Measurements from ENCODE around the gene ZCCHC24. TPM values are rescaled to one million over a fixed set of nuclear protein-coding genes. Genes with fewer than 3 reads are reported as not detected.

ZCCHC24 gene
- total RNA-seq: under 1 TPM; 0.77 to 1.00 TPM

DNA sequence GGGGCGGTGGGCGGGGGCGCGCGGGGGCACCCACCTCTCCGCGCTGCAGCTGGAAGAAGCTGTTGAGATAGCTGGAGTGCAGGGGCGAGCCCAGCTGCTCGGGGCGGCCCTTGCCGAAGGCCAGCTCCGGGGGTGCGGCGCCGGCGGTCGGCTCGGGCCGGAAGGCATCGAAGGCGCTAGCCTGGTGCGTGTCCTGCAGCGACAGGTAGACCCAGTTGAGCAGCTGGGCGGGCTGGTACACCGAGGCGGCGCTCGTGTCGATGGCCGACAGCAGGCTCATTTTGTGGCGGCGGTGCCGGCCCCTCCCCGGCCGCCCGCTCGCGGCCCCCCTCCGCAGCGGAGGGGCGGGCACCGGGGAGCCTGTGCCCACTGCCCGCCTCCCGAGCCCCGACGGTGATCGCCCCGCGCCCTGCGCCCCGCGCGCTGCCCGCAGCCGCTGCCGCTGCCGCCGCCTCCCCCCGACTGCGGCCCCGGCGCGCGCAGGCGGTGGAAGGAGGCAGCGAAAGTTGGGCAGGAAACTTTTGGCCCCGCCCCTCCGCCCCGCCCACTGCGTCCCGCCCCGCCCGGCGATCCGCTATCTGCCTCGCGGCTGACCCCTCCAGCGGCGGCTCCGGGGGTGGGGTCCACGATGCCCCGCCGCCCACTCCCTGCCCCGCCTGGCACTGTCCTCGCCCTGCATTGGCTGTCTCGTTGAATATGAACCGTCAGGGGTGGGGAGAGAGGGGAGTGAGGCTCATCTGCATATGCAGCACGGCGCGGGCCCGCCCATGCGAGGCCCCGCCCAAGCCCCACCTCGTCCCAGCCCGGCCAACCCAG lies at the start of gene ZCCHC24:
TSS of gene ZCCHC24 (minus strand) at position 464 of the 816 bp plus-strand sequence. CDS start at position 280, 184 bp downstream.
- H3K4me3 Mint-ChIP-seq: peak within 1 kb of the TSS; percentile 70
- ChIA-PET POLR2A (interaction anchor here (2.5 kb wide), 1 partner anchor 11 kb away, joined by 11 read pairs; no protein-coding TSS in a partner anchor), CTCF (interaction anchor here (0.9 to 1.8 kb wide), 5 partner anchors 11 to 76 kb away, joined by 3 to 14 read pairs (median 3); no protein-coding TSS in a partner anchor)
- no peaks in the 10 kb centered on the region for H3K9me3 Mint-ChIP-seq
- no peaks in the 10 kb centered on the region for H3K36me3 Mint-ChIP-seq
- H3K27ac Mint-ChIP-seq: peak within 1 kb of the TSS; percentile 26
- peak; percentile 95 for DNase-seq
- intact Hi-C loops (cut with micrococcal nuclease): loop anchor here (1.0 to 10.0 kb wide), 8 partner anchors 11 to 1411 kb away; partner anchors contain the start of genes ANXA11, RPS24 and TMEM254
- H3K27me3 Mint-ChIP-seq: peaks cover 6% of the 10 kb centered on the region
- peaks cover 18% of the 10 kb centered on the region for H3K4me1 Mint-ChIP-seq (ENCODE audit: low read depth)

DNA sequence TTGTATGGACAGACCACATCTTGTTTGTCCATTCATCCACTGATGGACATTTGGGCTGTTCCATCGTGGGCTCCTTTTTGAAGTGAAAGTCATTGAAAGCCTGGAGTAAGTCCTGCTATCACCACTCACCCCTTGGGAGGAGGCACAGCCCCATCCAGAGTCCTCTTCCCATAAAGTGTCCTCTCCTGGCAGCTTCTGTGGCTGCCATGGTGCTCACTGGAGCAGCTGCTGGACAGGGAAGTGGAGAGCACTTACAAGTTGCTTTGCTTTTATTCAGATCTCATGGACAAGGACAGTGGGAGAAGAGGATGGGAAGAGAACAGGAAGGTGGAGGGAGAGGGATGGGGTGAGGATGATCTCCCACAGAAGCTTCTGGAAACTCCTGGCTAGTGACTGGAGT lies 48.4 kb upstream of the ZCCHC24 start:
- H3K9me3 Mint-ChIP-seq: no peaks in the 10 kb centered on the region
- H3K27ac Mint-ChIP-seq: no peak overlapping the region
- no peaks in the 10 kb centered on the region for H3K36me3 Mint-ChIP-seq
- CTCF ChIA-PET: interaction anchor here (0.9 to 2.2 kb wide), 2 partner anchors 99 to 119 kb away, joined by 3 to 7 read pairs; no protein-coding TSS in a partner anchor
- H3K4me1 Mint-ChIP-seq (ENCODE audit: low read depth): no peaks in the 10 kb centered on the region
- POLR2A ChIA-PET: no interaction called here
- H3K4me3 Mint-ChIP-seq: no peak overlapping the region
- DNase-seq: no peak
- intact Hi-C loops (cut with micrococcal nuclease): loop anchor here (10.0 kb wide), 1 partner anchor 651 kb away; no protein-coding TSS in a partner anchor
- H3K27me3 Mint-ChIP-seq: peaks cover 8% of the 10 kb centered on the region

DNA sequence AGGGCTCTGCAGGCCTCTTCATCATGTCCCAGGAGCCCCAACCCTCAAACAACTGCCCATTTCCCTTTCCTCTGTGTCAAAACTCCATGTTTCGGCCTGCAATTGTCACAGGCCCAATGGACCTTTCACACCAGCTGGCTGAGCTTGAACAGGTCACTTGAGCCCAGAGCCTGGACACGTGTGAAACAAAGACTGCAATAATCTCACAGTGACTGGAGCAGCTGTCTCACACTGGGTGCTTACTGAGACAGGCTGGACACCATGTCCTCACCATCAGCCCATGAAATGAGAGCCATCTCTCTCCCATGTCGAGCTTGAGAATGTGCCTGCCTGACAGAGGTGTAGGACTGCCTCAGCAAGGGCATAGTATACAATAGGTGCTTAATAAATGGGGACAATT lies 47.4 kb upstream of the ZCCHC24 start:
- Mint-ChIP-seq H3K4me1 (ENCODE audit: low read depth) (no peaks in the 10 kb centered on the region), H3K36me3 (no peaks in the 10 kb centered on the region), H3K9me3 (no peaks in the 10 kb centered on the region), H3K4me3 (no peak overlapping the region), H3K27me3 (peaks cover 3% of the 10 kb centered on the region), H3K27ac (no peak overlapping the region)
- intact Hi-C loops (cut with micrococcal nuclease): loop anchor here (10.0 kb wide), 1 partner anchor 652 kb away; no protein-coding TSS in a partner anchor
- CTCF ChIA-PET: interaction anchor here (0.6 kb wide), 1 partner anchor 437 kb away, joined by 3 read pairs; no protein-coding TSS in a partner anchor
- no peak for DNase-seq
- POLR2A ChIA-PET: no interaction called here

DNA sequence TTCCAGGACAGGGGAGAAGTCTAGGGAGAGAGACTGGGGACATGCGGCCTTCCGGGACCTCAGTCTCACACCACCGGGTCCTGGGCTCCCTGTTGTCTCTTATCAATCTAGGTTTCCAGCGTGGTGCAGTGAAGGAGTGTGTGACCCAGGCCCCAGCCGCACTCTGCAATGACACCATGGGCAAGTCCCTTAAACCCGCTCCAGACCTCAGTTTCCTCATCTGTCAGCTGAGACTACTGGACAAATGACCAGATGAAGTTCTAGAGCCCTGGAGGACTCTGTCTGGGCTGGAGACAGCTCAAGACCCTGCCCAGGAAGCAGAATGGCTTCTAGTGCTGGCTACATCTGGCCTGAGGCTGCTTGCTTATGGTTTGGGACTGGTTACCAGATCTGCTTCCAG lies 46.8 kb upstream of the ZCCHC24 start:
- Mint-ChIP-seq H3K4me3 (no peak overlapping the region), H3K27me3 (no peaks in the 10 kb centered on the region), H3K9me3 (no peaks in the 10 kb centered on the region), H3K4me1 (ENCODE audit: low read depth) (no peaks in the 10 kb centered on the region), H3K36me3 (no peaks in the 10 kb centered on the region), H3K27ac (no peak overlapping the region)
- CTCF ChIA-PET: no interaction called here
- intact Hi-C loops (cut with micrococcal nuclease): loop anchor here (10.0 kb wide), 1 partner anchor 653 kb away; no protein-coding TSS in a partner anchor
- DNase-seq: no peak
- POLR2A ChIA-PET: no interaction called here

DNA sequence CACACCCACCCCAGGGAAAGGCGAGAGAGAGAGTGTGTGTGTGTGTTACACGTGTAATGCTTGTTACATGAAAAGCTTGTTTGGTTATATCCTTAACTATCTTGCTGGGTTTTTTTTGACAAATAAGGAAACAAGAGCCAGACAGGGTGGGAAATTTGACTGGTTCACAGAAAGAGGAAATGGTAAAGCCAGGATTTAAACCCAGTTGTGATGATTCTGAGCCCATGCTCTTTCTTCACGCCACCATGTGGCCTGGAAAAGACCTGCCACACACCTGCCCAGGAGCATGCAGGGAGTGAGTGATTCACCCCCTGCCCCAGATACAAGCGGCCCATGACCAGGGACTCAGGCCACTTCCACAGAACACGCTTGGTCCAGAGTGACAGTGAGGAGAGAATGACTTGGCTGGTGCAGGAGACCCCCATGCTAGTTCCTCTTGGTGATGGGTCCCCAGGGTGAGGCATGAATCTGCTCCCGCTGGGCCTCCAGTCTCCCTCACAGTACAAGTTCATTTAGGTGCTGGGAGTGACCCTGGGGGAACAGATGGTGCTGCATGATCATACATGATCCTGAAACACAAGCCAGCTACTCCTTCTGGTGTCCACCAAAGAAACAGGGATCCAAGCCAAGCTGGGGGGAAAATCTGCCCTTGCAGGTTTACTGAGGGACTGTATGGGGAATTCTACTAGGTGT lies 45.9 kb upstream of the ZCCHC24 start:
- H3K9me3 Mint-ChIP-seq: no peaks in the 10 kb centered on the region
- H3K27me3 Mint-ChIP-seq: no peaks in the 10 kb centered on the region
- no peaks in the 10 kb centered on the region for H3K36me3 Mint-ChIP-seq
- POLR2A ChIA-PET: no interaction called here
- no peak overlapping the region for H3K4me3 Mint-ChIP-seq
- DNase-seq: no peak
- CTCF ChIA-PET: no interaction called here
- intact Hi-C loops (cut with micrococcal nuclease): loop anchor here (10.0 kb wide), 1 partner anchor 654 kb away; no protein-coding TSS in a partner anchor
- H3K4me1 Mint-ChIP-seq (ENCODE audit: low read depth): no peaks in the 10 kb centered on the region
- H3K27ac Mint-ChIP-seq: no peak overlapping the region

DNA sequence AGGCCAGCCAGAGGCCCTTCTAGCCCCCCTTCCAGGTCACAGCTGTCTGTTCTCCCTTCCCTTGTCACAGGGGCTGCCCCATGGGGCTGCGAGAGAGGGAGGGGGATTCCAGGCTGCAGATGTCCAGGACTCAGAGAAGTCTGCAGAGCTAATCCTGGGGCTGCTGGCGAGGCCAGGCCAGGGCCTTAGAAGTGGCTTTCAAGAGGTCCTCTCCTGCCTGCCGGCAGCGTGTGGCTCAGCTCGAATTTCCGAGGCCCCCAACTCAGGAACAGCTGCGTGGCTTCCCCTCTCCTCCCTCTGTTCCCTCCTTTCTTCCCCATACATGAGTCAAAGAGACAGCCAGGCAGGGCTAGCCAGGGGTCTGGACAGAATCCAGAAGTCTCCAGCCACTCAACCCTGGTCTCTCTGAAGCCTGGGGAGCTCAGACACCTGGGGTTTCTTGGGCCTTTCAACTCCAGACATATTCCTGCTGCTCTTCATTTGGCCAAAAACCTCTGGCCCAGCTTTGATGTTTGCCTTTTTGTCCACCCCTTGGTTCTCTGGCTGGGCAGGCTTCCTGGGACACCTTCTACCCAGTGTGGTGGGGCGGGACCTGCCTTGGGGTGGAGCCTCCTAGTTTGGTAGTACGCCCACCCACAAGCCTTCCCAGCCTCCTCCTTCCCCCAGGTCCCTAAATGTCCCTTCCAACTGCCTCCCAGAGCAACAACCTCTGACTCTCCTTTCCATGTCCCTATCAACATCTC lies 45.1 kb upstream of the ZCCHC24 start:
- CTCF ChIA-PET: interaction anchor here (0.7 to 0.9 kb wide), 2 partner anchors 10 to 88 kb away, joined by 3 read pairs; no protein-coding TSS in a partner anchor
- Mint-ChIP-seq H3K9me3 (no peaks in the 10 kb centered on the region), H3K27me3 (no peaks in the 10 kb centered on the region), H3K4me3 (no peak overlapping the region), H3K36me3 (no peaks in the 10 kb centered on the region), H3K4me1 (ENCODE audit: low read depth) (no peaks in the 10 kb centered on the region), H3K27ac (no peak overlapping the region)
- POLR2A ChIA-PET: no interaction called here
- intact Hi-C loops (cut with micrococcal nuclease): loop anchor here (10.0 kb wide), 1 partner anchor 654 kb away; no protein-coding TSS in a partner anchor
- no peak for DNase-seq

DNA sequence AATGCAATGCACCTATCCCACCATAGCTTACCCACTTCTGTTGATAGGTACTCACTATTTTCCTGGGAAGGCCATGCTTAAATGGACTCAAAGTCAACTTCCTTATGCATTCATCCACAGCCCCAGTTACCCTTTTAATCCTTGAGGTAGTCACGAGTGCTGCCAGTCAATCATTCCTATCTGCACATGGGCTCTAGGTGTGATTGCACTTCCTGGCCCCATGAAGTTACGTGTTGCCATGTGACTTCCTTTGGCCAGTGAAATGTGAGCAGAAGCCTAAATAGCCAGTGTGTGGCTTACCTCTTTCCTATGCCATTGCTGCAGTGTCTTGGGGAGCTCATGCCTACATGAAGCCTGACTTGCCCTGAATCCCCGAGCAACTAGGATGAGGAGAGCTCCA lies 43.4 kb upstream of the ZCCHC24 start:
- no peak overlapping the region for H3K27ac Mint-ChIP-seq
- H3K27me3 Mint-ChIP-seq: no peaks in the 10 kb centered on the region
- no peaks in the 10 kb centered on the region for H3K36me3 Mint-ChIP-seq
- H3K4me1 Mint-ChIP-seq (ENCODE audit: low read depth): no peaks in the 10 kb centered on the region
- ChIA-PET CTCF (interaction anchor here (1.1 to 4.5 kb wide), 3 partner anchors 14 to 115 kb away, joined by 3 to 69 read pairs (median 9); no protein-coding TSS in a partner anchor), POLR2A (no interaction called here)
- DNase-seq: no peak
- H3K9me3 Mint-ChIP-seq: no peaks in the 10 kb centered on the region
- intact Hi-C loops (cut with micrococcal nuclease): no loop called here
- no peak overlapping the region for H3K4me3 Mint-ChIP-seq

DNA sequence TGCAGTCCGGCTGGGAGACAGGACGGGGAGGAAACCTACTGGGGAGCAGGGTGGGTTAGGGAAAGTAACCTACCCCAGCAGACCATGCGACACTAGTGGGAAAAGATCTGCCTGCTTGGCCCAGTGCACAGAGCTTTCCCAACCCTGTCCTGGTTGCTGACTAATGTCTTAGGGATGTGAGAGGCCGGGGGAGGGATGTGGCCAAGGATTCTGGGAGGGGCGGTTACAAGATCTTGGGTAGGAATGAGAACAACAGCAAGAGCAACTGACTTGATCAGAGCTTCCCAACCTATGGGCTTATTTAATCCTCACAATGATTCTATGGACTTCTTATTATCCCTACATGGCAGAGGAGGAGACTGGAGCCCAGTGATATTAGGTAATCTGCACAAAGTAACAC lies 42.9 kb upstream of the ZCCHC24 start:
- CTCF ChIA-PET: interaction anchor here (0.8 to 4.5 kb wide), 10 partner anchors 10 to 114 kb away, joined by 3 to 69 read pairs (median 4); no protein-coding TSS in a partner anchor
- H3K27ac Mint-ChIP-seq: no peak overlapping the region
- H3K9me3 Mint-ChIP-seq: no peaks in the 10 kb centered on the region
- POLR2A ChIA-PET: no interaction called here
- DNase-seq: no peak
- no peaks in the 10 kb centered on the region for H3K4me1 Mint-ChIP-seq (ENCODE audit: low read depth)
- no peaks in the 10 kb centered on the region for H3K27me3 Mint-ChIP-seq
- intact Hi-C loops (cut with micrococcal nuclease): no loop called here
- H3K4me3 Mint-ChIP-seq: no peak overlapping the region
- H3K36me3 Mint-ChIP-seq: no peaks in the 10 kb centered on the region

DNA sequence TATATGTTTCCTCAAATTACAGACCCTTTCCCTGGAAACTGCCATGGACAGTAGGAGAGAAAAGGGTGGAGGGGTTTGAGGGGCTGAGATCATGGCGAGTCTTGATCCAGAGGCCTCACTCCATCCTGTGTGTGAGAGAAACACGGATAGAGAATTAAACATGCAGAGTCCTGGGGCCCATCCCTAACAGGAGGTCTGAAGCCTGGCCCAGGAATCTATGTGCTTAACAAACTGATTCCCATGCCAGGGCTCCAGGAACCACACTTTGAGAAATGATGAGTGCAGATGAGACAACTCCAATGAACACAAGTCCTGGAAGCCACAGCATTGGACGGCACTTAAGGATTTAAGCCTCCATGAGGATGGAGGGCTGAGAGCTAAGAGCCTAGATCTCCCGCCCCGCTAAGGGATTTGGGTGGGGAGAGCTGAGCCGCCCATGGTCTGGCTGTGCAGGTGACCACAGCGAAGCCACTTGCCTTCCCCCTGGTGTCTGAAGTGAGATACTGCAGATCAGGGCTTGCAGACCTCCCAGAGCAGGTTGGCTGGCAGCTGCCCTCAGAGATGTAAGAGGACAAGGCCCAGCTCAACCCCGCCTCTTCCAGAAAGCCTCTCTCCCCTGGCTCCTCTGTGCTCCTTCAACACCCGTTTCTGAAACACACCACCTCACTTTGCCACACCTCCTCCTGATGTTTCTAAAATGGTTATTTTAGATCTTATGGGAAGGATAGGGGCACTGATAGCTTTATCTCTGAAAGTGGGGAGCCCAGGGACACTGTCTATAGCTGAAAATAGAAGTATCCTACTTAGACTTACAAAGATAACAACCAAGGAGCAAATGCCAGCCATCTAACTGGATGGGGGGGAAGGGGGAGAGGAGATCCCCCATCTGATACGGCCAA lies 42.1 kb upstream of the ZCCHC24 start:
- ChIA-PET CTCF (interaction anchor here (0.6 to 4.5 kb wide), 13 partner anchors 10 to 114 kb away, joined by 3 to 69 read pairs (median 4); no protein-coding TSS in a partner anchor), POLR2A (interaction anchor here (0.7 kb wide), 1 partner anchor 11 kb away, joined by 3 read pairs; no protein-coding TSS in a partner anchor)
- intact Hi-C loops (cut with micrococcal nuclease): loop anchor here (1.0 kb wide), 1 partner anchor 113 kb away; no protein-coding TSS in a partner anchor
- peak; percentile 45 for DNase-seq
- Mint-ChIP-seq H3K4me1 (ENCODE audit: low read depth) (no peaks in the 10 kb centered on the region), H3K9me3 (no peaks in the 10 kb centered on the region), H3K27ac (no peak overlapping the region), H3K4me3 (no peak overlapping the region), H3K36me3 (no peaks in the 10 kb centered on the region), H3K27me3 (no peaks in the 10 kb centered on the region)

DNA sequence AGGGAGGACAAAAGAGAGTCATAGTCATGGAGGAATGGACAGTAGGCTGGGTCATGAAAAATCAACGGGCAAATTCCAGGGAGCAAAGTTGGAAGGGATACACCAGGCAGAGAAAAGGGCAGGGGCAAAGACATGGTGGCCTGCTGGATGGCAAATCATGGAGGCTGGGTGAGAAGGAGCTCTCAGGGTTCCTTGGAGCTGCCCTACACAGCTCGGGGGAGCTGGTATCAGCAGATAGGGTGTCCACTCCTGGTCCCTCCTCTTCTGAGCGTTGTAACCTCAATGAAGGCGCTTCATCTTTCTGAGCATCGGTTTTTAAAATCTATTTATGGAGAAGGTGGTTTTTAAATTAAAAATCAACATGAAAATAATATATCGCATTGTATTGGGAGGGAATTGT lies 39.1 kb upstream of the ZCCHC24 start:
- CTCF ChIA-PET: no interaction called here

DNA sequence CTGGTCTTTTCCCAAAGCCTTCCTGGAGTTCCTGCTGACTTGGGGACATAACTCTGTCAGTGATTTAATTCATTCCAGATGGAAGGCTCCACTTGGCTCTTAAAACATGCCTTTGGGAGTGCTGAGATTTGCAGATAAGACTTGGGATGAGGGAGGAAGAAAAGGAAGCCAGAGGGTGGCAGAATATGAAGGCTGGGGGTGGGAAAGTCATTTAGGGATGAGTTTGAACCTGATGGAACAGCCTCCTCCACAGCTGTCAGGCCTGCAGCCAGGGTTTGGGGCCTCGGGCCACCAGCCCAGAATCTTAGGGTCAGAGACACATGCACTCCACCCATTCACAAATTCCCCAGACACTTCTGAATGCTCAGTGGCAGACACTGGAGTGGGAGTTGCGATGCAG lies 38.5 kb upstream of the ZCCHC24 start:
- DNase-seq: no peak
- no peaks in the 10 kb centered on the region for H3K4me1 Mint-ChIP-seq (ENCODE audit: low read depth)
- no peaks in the 10 kb centered on the region for H3K9me3 Mint-ChIP-seq
- intact Hi-C loops (cut with micrococcal nuclease): no loop called here
- no peak overlapping the region for H3K4me3 Mint-ChIP-seq
- H3K27me3 Mint-ChIP-seq: no peaks in the 10 kb centered on the region
- no peak overlapping the region for H3K27ac Mint-ChIP-seq
- ChIA-PET POLR2A (no interaction called here), CTCF (no interaction called here)
- H3K36me3 Mint-ChIP-seq: no peaks in the 10 kb centered on the region

More for the DNA sequence above, 39.1 kb upstream of the ZCCHC24 start:
- no peaks in the 10 kb centered on the region for H3K4me1 Mint-ChIP-seq (ENCODE audit: low read depth)
- H3K4me3 Mint-ChIP-seq: no peak overlapping the region
- H3K27me3 Mint-ChIP-seq: no peaks in the 10 kb centered on the region
- POLR2A ChIA-PET: no interaction called here
- no peak for DNase-seq
- intact Hi-C loops (cut with micrococcal nuclease): no loop called here
- no peak overlapping the region for H3K27ac Mint-ChIP-seq
- no peaks in the 10 kb centered on the region for H3K9me3 Mint-ChIP-seq
- no peaks in the 10 kb centered on the region for H3K36me3 Mint-ChIP-seq
